Cardiac fibroblast (primary cell): ENCODE data around the gene PCGF2.

ENCODE experiments used
- DNase-seq, 2 donors: peaks; one replicate each; pipeline versions ENCODE4 v3.0.0 to v3.0.0-alpha.2; 2010; ENCODE audit warnings: low read depth in 2 of 2
- H3K4me3 ChIP-seq, 2 donors: replicated peaks in 1 of 2; 1 replicate in 1 of 2; 2 replicates in 1 of 2; pipeline ENCODE4 v1.5.1; 2011; ENCODE audit warnings: low read depth in 2 of 2, low read length in 2 of 2, mild to moderate bottlenecking in 2 of 2, moderate library complexity in 1 of 2
- CTCF ChIP-seq: IDR thresholded peaks from one replicate; pipeline ENCODE4 v1.5.1; 2011; ENCODE audit warnings: low read depth, mild to moderate bottlenecking, low read length, inconsistent platforms

Gene PCGF2

DNA sequence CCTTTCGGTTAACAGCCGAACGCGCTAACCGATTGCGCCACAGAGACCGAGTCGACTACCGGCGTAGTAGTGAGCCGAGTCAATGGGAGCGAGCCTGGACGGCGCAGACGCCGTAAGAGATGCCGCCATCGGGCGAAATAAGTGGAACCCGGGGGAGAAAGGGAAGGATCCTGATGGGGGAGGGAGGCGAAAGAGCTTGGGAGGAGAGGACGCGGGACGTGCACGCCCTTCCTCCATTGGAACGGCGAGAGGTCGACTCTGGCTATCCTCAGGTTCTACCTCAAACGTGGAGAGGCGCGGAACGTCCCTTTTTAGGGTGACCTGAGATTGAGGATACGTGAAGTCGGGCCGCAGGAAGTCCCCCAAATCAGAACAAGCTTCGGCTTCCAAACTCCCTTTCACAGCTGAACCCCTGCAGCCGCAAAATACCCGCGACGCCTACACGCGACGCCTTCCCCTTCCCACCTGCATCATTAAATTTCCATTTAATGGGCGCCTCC is 3.7 kb upstream of the PCGF2 start:
- TF ChIP-seq CTCF = no peak
- peak overlapping the region; percentile 93 to 99 for H3K4me3 ChIP-seq
- peak; percentile 89 to 91 for DNase-seq

DNA sequence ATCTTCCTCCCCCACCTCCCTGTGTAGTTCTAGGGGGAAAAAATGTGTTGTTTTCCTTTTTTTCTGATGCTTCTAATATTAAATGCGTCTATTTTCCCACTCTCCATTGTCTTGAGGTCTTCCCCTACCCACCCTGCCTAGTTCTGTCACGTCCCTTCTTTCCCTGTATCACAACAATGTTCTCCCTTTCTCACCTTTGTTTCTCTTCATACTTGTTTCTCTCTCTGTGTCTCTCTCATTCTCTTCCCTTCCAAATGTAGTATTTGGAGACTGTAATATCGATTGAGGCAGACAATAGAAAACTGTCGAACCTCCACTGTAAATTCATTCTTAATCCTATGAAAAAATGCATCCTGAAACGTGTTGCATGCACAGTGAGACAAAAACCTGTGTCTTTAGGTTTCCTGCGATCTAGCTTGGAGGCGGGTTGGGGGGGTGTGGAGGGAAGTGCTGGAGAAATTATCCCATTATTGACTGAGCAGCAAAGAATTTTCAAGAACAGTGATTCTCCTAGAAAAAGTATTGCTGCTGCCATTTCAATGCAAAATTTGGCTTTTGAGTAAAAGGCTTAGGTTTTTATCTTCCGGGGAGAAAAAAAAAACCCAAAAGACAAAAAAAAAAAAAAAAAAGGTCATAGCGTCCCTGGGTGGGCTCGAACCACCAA is 3.1 kb upstream of the PCGF2 start:
- peak overlapping the region; percentile 40 to 93 for H3K4me3 ChIP-seq
- TF ChIP-seq CTCF = no peak
- DNase-seq = no peak

DNA sequence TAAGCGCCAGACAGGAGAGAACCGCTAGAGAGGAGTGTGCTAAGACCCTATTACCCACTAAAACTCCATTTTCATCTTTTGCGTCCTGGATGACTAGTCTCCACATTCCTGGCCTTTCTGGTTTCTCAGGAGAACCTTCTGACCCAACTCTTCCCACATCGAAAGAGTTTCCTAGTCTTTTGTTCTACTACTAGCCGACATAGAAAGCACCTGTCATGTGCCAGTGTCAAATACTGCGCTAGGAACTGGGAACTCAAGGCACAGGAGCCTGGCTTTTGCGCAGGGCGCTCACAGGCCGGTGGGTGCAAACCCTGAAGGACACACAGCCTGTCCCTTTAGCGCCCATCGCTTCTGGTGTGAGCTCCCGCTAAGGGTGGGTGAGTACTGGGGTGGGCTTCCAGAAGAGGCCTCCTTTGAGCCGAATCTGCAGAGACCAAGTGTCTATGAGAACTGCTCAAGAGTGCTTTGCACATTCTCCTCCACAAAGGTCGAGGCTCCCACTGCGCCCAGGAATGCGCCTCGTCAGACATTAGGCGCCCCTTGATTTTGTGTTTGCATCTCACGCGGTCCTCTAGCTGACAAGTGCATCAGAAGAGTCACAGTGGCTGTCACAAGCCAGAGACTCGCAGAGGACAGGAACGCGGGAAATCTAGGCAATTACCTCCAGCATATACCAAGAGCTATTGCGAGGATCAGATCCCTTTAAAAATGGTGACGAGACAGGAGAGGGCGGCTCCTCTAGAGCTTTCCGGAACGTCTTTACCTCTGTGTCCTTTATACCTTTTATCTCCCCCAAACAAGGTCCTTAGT is 2.4 kb upstream of the PCGF2 start:
- DNase-seq = no peak
- peak overlapping the region; percentile 92 to 98 for H3K4me3 ChIP-seq
- no peak for TF ChIP-seq CTCF

- DNase-seq = no peak
- peak overlapping the region; percentile 92 to 98 for H3K4me3 ChIP-seq
- no peak for TF ChIP-seq CTCF
Measured at GRCh38 chr17:38750044-38750311, 1.8 kb upstream of the PCGF2 start.

DNA sequence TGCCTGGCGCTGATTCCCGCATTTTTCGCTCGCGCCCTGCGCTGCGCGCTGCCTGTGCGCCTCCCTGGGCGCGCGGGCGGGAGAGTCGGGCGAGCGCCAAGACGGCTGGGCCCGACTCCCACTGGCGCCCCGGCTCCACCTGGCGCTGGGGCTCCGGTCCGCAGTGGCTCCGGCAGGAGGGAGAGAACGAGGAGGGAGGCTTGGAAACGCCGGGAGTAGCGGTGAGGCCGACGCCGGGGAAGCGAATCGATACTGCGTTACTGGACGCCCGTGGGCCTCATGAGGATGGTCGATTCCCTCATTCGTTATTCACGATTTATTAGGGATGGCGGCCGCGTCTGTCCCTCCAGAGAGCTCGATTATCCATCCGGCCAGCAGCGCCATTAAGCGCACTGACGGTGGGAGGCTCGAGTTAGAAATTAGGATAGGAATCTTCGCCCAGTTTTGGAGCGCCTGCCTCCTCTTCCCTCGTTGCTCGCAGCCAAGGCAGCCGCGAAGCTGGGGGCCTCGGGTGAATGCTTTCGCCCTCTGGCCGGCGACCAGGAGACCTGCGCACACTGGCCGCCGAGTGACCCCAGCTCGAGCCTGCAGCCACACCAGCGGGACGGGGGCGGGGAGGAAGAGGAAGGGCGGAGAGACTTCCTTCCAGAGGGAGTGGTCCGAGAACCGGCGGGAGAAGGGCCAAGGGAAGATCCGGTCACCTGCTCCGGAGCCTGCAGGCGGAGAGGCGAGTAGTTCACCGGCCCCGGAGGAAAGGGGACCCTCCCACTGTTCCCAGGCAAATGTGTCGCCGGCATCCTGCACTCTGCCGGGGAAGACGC is 1.3 kb upstream of the PCGF2 start:
- TF ChIP-seq CTCF = no peak
- peak overlapping the region; percentile 92 to 98 for H3K4me3 ChIP-seq
- peak; percentile 73 to 87 for DNase-seq

DNA sequence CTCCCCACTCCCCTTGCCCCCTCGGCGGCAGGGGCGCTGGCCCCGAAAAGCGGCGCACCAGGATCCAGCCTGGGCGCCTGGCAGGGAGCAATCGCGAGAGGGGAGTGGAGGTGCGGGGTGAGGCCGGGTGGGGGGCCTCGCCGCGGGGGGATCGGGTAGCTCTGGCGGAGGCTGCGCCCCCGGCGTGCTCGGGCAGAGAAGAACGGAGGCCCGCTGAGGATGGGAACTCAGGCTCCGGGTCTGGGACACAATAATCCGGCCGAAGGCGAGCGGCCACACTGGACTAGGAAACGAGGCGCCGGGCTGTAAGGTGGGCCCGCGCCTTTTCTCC is 721 bp upstream of the PCGF2 start:
- DNase-seq = no peak
- TF ChIP-seq CTCF = no peak
- peak overlapping the region; percentile 92 to 98 for H3K4me3 ChIP-seq
